HCT116 (cell line): ENCODE data around the gene WDPCP.

Experiments
- CEBPB ChIP-seq: IDR thresholded peaks from 2 replicates; pipeline ENCODE4 v1.6.1; 2012; ENCODE audit warnings: low read depth
- EGR1 ChIP-seq: IDR thresholded peaks from 2 replicates; pipeline ENCODE4 v1.6.1; 2012; ENCODE audit warnings: low read depth
- EZH2 ChIP-seq: fragments of 200-600 bp; sonication (generic); IDR thresholded peaks from 2 replicates; pipeline ENCODE4 v1.6.1; 2017; ENCODE audit warnings: antibody characterized with exemption, mixed run types
- POLR2A ChIP-seq: IDR thresholded peaks from 2 replicates; pipeline ENCODE4 v1.7.0; 2011; ENCODE audit warnings: borderline replicate concordance; ENCODE audit not compliant: insufficient read depth, insufficient read length; ENCODE audit errors: extremely low read depth
- POLR2AphosphoS5 ChIP-seq: IDR thresholded peaks from 2 replicates; pipeline ENCODE4 v1.6.1; 2011; ENCODE audit warnings: mild to moderate bottlenecking, low read depth, low read length, moderate library complexity
- YY1 ChIP-seq: IDR thresholded peaks from 2 replicates; pipeline ENCODE4 v1.6.1; 2011; ENCODE audit warnings: low read length, low read depth, moderate library complexity, mild to moderate bottlenecking; ENCODE audit not compliant: insufficient replicate concordance; ENCODE audit errors: extremely low read depth
- ZBTB33 ChIP-seq: IDR thresholded peaks from 2 replicates; pipeline ENCODE4 v1.6.1; 2011; ENCODE audit warnings: mild to moderate bottlenecking, low read length, moderate library complexity; ENCODE audit not compliant: insufficient replicate concordance; ENCODE audit errors: extremely low read depth
- ZNF274 ChIP-seq: fragments of 200-500 bp; sonication (Bioruptor generic); IDR thresholded peaks from 2 replicates; pipeline ENCODE4 v1.6.1; 2014; ENCODE audit warnings: mild to moderate bottlenecking, low read depth, low read length, inconsistent platforms
- TF ChIP-seq, protein P1 (sequence below), 3 experiments: fragments of 200-600 bp in 1 of 3; sonication (generic) in 1 of 3; IDR thresholded peaks in 2 of 3; conservative IDR thresholded peaks in 1 of 3; 2 replicates each; pipeline ENCODE4 v1.5.1; 2012 to 2017; ENCODE audit warnings: low read depth in 2 of 3, low read length in 2 of 3, antibody characterized with exemption in 1 of 3, borderline replicate concordance in 1 of 3, control low read depth in 1 of 3, mild to moderate bottlenecking in 1 of 3, mixed read lengths in 1 of 3, mixed run types in 1 of 3, moderate library complexity in 1 of 3; ENCODE audit not compliant: insufficient read depth in 1 of 3
- TF ChIP-seq, protein P2 (sequence below): IDR thresholded peaks from 2 replicates; pipeline ENCODE4 v1.6.1; 2012; ENCODE audit warnings: low read depth

GRCh38 chr2:63192169-63192888 is 395.9 kb downstream of the WDPCP start:
- TF ChIP-seq EZH2 (no peak), POLR2AphosphoS5 (no peak), POLR2A (no peak), EGR1 (no peak), YY1 (no peak), CEBPB (no peak), ZBTB33 (no peak), ZNF274 (no peak)
- TF ChIP-seq, protein P1, sequence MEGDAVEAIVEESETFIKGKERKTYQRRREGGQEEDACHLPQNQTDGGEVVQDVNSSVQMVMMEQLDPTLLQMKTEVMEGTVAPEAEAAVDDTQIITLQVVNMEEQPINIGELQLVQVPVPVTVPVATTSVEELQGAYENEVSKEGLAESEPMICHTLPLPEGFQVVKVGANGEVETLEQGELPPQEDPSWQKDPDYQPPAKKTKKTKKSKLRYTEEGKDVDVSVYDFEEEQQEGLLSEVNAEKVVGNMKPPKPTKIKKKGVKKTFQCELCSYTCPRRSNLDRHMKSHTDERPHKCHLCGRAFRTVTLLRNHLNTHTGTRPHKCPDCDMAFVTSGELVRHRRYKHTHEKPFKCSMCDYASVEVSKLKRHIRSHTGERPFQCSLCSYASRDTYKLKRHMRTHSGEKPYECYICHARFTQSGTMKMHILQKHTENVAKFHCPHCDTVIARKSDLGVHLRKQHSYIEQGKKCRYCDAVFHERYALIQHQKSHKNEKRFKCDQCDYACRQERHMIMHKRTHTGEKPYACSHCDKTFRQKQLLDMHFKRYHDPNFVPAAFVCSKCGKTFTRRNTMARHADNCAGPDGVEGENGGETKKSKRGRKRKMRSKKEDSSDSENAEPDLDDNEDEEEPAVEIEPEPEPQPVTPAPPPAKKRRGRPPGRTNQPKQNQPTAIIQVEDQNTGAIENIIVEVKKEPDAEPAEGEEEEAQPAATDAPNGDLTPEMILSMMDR (IDR thresholded peaks at IDR 0.05 in 2 of 3, conservative IDR thresholded peaks at IDR 0.05 in 1 of 3; ENCODE audit: borderline replicate concordance in 1 of 3, insufficient read depth in 1 of 3, low read depth in 2 of 3, low read length in 2 of 3): no peak
- TF ChIP-seq, protein P2, sequence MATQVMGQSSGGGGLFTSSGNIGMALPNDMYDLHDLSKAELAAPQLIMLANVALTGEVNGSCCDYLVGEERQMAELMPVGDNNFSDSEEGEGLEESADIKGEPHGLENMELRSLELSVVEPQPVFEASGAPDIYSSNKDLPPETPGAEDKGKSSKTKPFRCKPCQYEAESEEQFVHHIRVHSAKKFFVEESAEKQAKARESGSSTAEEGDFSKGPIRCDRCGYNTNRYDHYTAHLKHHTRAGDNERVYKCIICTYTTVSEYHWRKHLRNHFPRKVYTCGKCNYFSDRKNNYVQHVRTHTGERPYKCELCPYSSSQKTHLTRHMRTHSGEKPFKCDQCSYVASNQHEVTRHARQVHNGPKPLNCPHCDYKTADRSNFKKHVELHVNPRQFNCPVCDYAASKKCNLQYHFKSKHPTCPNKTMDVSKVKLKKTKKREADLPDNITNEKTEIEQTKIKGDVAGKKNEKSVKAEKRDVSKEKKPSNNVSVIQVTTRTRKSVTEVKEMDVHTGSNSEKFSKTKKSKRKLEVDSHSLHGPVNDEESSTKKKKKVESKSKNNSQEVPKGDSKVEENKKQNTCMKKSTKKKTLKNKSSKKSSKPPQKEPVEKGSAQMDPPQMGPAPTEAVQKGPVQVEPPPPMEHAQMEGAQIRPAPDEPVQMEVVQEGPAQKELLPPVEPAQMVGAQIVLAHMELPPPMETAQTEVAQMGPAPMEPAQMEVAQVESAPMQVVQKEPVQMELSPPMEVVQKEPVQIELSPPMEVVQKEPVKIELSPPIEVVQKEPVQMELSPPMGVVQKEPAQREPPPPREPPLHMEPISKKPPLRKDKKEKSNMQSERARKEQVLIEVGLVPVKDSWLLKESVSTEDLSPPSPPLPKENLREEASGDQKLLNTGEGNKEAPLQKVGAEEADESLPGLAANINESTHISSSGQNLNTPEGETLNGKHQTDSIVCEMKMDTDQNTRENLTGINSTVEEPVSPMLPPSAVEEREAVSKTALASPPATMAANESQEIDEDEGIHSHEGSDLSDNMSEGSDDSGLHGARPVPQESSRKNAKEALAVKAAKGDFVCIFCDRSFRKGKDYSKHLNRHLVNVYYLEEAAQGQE: no peak
